Stimulated activated CD4-positive, alpha-beta T cell treated with anti-CD3 and anti-CD28 coated beads, TNF-alpha, amount 100 ng/mL, for 24 hours (primary cell): Measurements from ENCODE around the gene APLF.
"Not testable (repeated sequence)": the region's sequence is repeated elsewhere in the genome, so short reads cannot be mapped to it uniquely, and the experiment has no call there.

Experiments used
- DNase-seq, 3 experiments: peaks; one replicate each; pipeline ENCODE4 v3.0.0-alpha.2; 2020; ENCODE audit warnings: low read depth in 3 of 3

Gene APLF

DNA sequence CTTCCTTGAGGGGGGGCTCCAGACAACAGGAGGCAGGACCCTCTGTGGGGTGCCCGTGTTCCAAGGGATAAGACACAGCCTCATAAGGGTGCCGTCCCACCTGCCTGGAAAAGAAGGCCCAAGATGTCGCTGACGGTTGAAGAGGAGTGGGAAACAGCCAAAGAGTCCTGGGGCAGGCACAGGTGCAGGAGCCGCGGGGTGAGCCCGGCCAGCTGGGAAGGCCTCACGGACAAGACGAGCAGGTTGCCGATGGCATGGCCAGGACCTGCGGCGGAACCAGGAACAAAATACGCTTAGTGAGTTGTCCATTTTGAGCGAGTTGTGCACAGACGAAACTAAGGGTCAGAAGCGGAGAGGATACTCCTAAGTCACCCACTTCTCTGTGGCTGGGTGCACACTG is 61.8 kb downstream of the APLF start:
- not testable (repeated sequence) for DNase-seq

- DNase-seq: not testable (repeated sequence)
Measured at GRCh38 chr2:68529651-68530050, 62.3 kb downstream of the APLF start.

DNA sequence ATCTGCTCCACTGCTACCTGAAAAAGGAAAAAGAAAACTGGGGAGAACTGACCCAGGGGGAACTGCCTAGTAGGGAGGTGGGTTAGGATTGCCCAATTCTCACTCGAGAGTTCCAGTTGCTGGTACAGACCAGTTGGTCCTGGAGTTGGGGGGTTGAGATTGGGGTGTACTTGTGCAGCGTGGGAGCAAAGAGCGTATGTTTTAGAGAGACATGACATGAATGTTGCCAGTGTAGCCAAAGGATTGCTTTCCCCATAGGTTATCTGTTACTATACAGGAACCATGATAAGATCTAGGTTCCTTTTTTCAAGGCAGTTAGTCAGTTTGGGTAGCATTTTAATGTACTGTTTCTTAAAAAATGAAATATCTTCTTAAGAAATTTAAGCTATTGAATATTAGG is 68.6 kb downstream of the APLF start:
- DNase-seq: no peak

GRCh38 chr2:68537011-68537410 is 69.6 kb downstream of the APLF start:
- DNase-seq: no peak

DNA sequence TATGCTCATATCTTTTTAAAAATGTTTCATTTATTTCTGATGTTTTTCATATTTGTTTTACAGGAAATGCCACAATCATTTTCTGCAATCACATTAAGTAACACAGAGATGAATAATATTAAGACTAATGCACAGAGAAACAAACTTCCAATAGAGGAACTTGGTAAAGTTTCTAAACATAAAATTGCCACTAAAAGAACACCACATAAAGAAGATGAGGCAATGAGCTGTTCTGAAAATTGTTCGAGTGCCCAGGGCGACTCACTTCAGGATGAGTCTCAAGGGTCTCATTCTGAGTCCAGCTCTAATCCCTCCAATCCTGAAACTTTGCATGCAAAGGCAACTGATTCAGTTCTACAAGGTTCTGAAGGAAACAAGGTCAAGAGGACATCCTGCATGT is 70.4 kb downstream of the APLF start:
- no peak for DNase-seq

DNA sequence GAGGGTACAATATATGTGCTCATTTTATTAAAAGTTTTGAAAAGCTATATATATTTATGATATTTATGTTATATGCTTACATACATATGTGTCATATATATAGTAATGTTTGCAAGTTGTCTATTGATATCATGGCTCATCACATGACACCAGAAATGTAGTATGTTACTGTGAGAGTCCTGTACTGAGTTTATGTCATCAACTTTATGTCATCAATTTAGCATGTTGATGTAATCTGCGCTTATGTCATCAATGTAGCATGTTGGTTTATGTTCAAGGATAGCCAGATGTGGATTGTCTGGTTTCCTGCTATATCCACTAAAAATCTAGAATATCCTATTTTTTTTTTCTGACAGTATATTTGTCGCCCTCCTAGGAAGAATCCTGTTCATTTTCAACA is 77.4 kb downstream of the APLF start:
- no peak for DNase-seq

GRCh38 chr2:68548396-68548795 is 81.0 kb downstream of the APLF start:
- DNase-seq: no peak

DNA sequence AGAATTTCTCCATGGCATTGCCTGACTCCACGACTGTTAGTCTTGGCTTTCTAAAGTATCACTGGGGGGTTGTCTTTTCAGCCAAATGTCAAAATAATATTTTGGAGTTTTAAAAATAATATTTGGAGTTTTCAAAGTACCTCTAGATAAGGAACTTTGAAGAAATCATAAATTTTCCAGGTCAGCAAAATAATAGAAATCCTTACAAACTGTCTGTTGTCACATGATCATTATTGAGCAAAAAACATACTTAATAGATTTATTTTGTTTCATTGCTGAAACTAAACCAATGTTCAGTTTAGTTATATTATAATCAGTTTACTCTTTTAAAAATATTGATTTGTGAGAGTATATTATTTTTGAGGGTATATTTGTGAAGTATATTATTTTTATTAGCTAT is 85.7 kb downstream of the APLF start:
- no peak for DNase-seq

GRCh38 chr2:68555425-68556206 is 88.2 kb downstream of the APLF start:
- not testable (repeated sequence) for DNase-seq

DNA sequence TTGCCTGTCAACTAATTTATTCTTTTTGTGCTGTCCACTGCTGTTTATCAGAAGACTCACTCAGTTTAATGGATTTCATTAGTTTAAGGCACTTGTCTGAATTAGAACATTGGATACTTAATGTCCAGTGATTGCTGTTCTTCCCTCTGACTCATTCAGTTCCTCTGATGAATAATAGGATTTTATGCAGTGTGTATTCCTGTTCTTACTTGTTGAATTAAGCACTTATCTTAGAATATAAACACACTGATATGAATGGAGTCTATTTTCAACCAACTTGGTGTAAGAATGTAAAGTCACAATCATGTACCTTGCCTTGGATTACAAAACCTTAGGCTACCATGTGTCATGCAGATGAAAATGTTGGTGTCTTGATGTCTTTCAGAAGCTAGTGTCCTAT is 89.0 kb downstream of the APLF start:
- no peak for DNase-seq

DNA sequence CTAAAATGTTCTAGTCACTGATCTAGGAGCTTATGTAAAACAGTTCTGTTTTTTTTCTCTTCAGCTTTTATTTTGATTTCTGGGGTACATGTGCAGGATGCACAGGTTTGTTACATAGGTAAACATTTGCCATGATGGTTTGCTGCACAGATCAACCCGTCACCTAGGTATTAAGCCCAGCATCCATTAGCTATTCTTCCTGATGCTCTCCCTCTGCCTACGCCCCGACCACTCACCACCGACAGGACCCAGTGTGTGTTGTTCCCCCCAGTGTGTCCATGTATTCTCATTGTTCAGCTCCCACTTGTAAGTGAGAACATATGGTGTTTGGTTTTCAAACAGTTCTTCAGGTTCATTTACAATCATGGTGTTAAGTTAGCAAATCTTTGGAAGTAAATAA is 91.2 kb downstream of the APLF start:
- no peak for DNase-seq

GRCh38 chr2:68559692-68560091 is 92.3 kb downstream of the APLF start:
- no peak for DNase-seq

DNA sequence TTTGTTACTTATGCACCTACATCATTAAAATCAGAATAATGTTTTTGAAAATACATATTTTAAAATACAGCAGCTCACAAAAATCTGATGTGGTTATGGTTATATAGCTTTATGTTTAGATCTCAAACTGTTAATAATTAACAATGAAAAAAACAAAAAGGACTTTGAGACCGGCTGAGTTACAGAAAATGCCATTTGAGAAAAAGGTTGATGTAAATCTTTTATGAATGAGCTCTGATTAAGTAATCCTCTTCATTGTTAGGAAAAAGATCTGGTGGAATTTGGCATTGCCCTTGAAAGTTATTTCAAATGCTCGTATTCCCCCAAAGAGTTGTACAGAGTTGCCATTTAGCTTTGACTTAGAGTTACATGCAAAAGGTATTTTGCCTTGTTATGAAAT is 93.2 kb downstream of the APLF start:
- DNase-seq: no peak

GRCh38 chr2:68561372-68561771 is 94.0 kb downstream of the APLF start:
- no peak for DNase-seq

GRCh38 chr2:68562934-68563333 is 95.5 kb downstream of the APLF start:
- DNase-seq: no peak

GRCh38 chr2:68564426-68564825 is 97.0 kb downstream of the APLF start:
- no peak for DNase-seq

- no peak for DNase-seq
Measured at GRCh38 chr2:68565273-68565672, 97.9 kb downstream of the APLF start.

DNA sequence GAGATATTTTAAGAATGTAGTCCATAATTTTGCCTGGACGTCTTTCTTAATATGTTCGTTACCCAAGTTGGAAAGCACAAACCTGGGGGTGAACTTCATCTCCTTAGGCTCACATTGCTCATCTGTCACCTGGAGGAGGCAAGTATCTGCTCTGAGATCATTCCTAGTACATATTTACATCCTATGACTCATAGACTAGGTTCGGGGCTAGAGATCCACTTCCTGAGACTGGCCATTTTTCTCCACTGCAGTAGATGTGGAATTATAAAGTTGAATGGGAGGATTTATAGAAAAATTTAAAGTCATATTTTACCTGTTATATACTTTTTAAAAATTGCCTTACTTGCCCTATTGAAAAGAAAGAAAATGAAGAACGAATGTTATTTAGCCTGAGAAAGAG is 98.5 kb downstream of the APLF start:
- DNase-seq: no peak

DNA sequence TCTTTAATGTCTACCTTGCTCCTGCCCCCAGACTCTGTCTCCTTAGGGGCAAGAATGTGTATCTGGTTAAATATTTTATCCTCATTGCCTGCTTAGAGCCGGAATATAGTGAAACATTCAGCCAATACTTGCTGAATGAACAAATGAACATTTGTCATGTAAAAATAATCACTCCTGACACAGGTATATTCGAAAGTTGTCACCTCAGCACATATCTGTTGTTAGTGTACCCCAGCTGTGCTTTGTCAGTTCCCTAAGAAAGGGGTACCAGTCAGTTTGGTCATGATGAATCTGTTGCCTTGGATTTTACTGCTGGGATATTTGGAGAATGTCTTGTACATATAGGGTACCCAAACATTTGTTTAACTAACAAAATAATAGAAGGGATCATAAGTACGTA is 99.0 kb downstream of the APLF start:
- DNase-seq: no peak

- no peak for DNase-seq
Measured at GRCh38 chr2:68568116-68568515, 100.7 kb downstream of the APLF start.

DNA sequence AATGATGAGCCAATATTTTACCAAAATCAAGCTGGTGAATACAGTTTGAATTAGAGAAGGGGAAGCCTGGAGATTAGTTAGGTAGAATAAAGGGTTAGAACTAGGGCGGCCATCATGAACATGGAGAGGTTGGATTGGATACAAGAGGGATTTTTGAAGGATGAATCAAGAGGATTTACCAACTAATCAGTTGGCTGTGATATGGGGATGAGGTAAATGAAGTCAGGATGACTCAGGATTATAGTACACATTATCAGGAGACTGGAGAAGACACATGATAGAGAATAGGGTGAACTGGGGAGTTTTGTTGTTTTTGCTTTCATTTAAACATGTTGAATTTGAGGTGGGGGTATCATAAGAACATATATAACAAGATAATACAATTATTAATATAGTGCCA is 102.2 kb downstream of the APLF start:
- no peak for DNase-seq

DNA sequence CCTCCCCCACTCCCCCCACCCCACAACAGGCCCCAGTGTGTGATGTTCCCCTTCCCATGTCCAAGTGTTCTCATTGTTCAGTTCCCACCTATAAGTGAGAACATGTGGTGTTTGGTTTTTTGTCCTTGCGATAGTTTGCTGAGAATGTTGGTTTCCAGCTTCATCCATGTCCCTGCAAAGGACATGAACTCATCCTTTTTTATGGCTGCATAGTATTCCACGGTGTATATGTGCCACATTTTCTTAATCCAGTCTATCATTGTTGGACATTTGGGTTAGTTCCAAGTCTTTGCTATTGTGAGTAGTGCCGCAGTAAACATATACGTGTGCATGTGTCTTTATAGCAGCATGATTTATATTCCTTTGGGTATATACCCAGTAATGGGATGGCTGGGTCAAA is 103.0 kb downstream of the APLF start:
- not testable (repeated sequence) for DNase-seq

- DNase-seq: no peak
Measured at GRCh38 chr2:68574202-68574791, 106.9 kb downstream of the APLF start.

GRCh38 chr2:68577183-68577582 is 109.8 kb downstream of the APLF start:
- DNase-seq: no peak
